ENCODE measurements around the gene LAMA3.

LAMA3 gene

DNA sequence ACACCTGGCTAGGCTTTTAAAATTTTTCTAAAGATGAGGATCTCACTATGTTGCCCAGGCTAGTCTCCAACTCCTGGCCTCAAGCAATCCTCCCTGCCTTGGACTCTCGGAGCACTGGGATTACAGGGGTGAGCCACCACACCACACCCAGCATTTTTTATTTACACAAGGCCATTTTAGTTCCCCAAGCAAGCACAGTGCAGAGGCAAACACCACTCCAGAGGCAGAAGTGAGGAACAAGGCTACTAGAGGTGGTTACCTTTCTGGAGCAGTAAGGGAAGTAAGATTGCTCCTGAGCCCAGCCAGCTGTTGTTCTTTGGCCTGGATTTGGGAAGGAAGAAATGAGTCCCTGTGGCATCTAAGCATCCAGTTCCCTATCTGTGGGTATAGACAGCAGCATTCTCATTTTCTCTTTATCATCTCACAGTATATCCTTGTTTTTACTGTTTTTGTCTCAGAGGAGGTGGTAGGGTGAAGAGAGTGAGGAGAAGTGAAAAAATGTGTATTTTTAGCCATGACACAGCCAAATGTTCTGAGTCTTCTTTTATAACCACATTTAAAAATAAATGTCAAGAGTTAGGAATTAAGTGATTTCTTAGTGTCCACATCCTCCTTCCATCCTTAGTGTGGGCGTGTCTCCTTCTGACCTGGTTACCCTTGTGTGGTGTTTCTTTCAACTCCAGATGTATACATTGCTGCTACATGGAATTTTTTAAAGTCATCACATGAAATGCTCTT lies 314.8 kb downstream of the LAMA3 start:
- Histone ChIP-seq H3K9me3 (ENCODE audit: insufficient read depth, low read depth, low read length) (no peaks in the 10 kb centered on the region), H3K4me2 (ENCODE audit: low read depth, low read length, poor library complexity, severe bottlenecking) (no peak overlapping the region)
- no peak for TF ChIP-seq EZH2phosphoT487 (IDR thresholded peaks at IDR 0.05; ENCODE audit: borderline replicate concordance)
- TF ChIP-seq, protein P1, sequence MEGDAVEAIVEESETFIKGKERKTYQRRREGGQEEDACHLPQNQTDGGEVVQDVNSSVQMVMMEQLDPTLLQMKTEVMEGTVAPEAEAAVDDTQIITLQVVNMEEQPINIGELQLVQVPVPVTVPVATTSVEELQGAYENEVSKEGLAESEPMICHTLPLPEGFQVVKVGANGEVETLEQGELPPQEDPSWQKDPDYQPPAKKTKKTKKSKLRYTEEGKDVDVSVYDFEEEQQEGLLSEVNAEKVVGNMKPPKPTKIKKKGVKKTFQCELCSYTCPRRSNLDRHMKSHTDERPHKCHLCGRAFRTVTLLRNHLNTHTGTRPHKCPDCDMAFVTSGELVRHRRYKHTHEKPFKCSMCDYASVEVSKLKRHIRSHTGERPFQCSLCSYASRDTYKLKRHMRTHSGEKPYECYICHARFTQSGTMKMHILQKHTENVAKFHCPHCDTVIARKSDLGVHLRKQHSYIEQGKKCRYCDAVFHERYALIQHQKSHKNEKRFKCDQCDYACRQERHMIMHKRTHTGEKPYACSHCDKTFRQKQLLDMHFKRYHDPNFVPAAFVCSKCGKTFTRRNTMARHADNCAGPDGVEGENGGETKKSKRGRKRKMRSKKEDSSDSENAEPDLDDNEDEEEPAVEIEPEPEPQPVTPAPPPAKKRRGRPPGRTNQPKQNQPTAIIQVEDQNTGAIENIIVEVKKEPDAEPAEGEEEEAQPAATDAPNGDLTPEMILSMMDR (conservative IDR thresholded peaks at IDR 0.05; ENCODE audit: low read length), result no peak

More for the DNA sequence above, 314.8 kb downstream of the LAMA3 start:
- Histone ChIP-seq H3K9me2 (replicated peaks; ENCODE audit: low read depth, low read length) (no peaks in the 10 kb centered on the region), H3K4me1 (ENCODE audit: insufficient read depth, low read length, poor library complexity, severe bottlenecking) (peaks cover 2% of the 10 kb centered on the region), H3K36me3 (ENCODE audit: insufficient read depth, low read length) (no peaks in the 10 kb centered on the region), H3K27me3 (ENCODE audit: insufficient read depth, low read length, poor library complexity, severe bottlenecking) (no peaks in the 10 kb centered on the region), H2AFZ (ENCODE audit: low read length) (no peak overlapping the region), H3K79me2 (ENCODE audit: insufficient read depth, low read length) (no peaks in the 10 kb centered on the region), H3K9ac (ENCODE audit: low read depth, low read length, poor library complexity, severe bottlenecking) (no peak overlapping the region), H4K20me1 (ENCODE audit: insufficient read depth, low read length, poor library complexity, severe bottlenecking) (no peaks in the 10 kb centered on the region), H3K4me3 (ENCODE audit: low read length, poor library complexity, severe bottlenecking) (no peak overlapping the region), H3F3A (ENCODE audit: low read depth) (no peaks in the 10 kb centered on the region)

Data from Loucy (cell line).